ENCODE data around the gene HSD11B2. TPM values are rescaled to one million over a fixed set of nuclear protein-coding genes. Genes with fewer than 3 reads are reported as not detected.

HSD11B2 gene
- total and polyA plus RNA-seq, 4 donors: 0.51 to 6.7 (median 2.2) TPM

DNA sequence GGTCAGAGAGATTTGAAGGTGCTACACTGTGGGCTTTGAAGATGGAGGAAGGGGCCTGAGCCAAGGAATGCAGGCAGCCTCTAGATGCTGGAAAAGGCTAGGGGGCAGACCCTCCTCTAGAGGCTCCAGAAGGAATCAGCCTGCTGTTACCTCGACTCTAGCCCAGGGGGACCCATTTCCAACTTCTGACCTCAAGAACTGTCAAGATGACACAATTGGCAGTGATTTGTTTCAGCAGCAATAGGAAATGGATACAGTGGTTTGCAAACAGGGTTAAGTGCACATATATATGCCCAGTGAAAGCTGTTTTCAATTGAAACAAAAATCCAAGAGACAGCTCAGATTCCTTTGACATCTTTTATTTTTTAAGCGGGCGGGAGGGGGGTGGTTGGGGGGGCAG, 11.0 kb upstream of the HSD11B2 start (continued):
- TF ChIP-seq, protein P1, sequence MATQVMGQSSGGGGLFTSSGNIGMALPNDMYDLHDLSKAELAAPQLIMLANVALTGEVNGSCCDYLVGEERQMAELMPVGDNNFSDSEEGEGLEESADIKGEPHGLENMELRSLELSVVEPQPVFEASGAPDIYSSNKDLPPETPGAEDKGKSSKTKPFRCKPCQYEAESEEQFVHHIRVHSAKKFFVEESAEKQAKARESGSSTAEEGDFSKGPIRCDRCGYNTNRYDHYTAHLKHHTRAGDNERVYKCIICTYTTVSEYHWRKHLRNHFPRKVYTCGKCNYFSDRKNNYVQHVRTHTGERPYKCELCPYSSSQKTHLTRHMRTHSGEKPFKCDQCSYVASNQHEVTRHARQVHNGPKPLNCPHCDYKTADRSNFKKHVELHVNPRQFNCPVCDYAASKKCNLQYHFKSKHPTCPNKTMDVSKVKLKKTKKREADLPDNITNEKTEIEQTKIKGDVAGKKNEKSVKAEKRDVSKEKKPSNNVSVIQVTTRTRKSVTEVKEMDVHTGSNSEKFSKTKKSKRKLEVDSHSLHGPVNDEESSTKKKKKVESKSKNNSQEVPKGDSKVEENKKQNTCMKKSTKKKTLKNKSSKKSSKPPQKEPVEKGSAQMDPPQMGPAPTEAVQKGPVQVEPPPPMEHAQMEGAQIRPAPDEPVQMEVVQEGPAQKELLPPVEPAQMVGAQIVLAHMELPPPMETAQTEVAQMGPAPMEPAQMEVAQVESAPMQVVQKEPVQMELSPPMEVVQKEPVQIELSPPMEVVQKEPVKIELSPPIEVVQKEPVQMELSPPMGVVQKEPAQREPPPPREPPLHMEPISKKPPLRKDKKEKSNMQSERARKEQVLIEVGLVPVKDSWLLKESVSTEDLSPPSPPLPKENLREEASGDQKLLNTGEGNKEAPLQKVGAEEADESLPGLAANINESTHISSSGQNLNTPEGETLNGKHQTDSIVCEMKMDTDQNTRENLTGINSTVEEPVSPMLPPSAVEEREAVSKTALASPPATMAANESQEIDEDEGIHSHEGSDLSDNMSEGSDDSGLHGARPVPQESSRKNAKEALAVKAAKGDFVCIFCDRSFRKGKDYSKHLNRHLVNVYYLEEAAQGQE (IDR thresholded peaks at IDR 0.05): no peak
- no peak for TF ChIP-seq HNF4A (conservative IDR thresholded peaks at IDR 0.05)
- no peak for TF ChIP-seq FOXA1 (IDR thresholded peaks at IDR 0.05)

DNA sequence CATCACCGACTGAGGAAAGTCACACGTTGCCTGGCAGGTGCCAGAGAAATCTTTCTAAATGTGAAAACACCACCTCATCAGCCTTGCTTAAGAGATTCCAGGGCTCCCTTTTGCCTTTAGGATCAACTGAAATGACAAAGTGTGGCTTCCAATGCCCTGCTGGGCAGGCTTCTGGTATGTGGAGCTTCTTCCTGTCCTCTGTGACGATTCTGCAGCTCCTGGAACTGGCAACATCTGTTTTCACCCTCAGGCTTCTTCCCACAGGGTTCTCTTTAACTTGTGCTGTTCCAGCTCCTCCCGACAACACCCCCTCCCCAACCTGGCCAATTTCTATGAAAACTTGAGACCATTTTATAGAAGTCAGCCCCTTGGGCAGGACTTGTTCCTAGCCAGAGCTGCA, 9.9 kb upstream of the HSD11B2 start:
- Histone ChIP-seq H3K4me3 (ENCODE audit: low read depth in 1 of 3, low read length in 3 of 3) (no peak overlapping the region), H3K9me3 (ENCODE audit: control insufficient read depth in 4 of 4, low read length in 3 of 4) (no peaks in the 10 kb centered on the region), H3K9ac (ENCODE audit: low read depth in 1 of 2, low read length in 2 of 2) (no peak overlapping the region), H3K4me1 (ENCODE audit: control insufficient read depth in 4 of 4, insufficient read depth in 4 of 4, low read length in 3 of 4) (peaks cover 0 to 5% (median 4%) of the 10 kb centered on the region in 4 donors), H3K27me3 (ENCODE audit: control insufficient read depth in 4 of 4, insufficient read depth in 4 of 4, low read length in 3 of 4) (peaks cover 0 to 4% (median 0%) of the 10 kb centered on the region in 4 donors), H3K27ac (ENCODE audit: low read depth in 1 of 2, low read length in 2 of 2) (no peak overlapping the region), H3K36me3 (ENCODE audit: control insufficient read depth in 4 of 4, insufficient read depth in 3 of 4, low read depth in 1 of 4, low read length in 3 of 4) (no peaks in the 10 kb centered on the region)
- DNase-seq (ENCODE audit: low spot score): no peak
- TF ChIP-seq, protein P2, sequence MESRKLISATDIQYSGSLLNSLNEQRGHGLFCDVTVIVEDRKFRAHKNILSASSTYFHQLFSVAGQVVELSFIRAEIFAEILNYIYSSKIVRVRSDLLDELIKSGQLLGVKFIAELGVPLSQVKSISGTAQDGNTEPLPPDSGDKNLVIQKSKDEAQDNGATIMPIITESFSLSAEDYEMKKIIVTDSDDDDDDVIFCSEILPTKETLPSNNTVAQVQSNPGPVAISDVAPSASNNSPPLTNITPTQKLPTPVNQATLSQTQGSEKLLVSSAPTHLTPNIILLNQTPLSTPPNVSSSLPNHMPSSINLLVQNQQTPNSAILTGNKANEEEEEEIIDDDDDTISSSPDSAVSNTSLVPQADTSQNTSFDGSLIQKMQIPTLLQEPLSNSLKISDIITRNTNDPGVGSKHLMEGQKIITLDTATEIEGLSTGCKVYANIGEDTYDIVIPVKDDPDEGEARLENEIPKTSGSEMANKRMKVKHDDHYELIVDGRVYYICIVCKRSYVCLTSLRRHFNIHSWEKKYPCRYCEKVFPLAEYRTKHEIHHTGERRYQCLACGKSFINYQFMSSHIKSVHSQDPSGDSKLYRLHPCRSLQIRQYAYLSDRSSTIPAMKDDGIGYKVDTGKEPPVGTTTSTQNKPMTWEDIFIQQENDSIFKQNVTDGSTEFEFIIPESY (IDR thresholded peaks at IDR 0.05): no peak
- TF ChIP-seq, protein P3, sequence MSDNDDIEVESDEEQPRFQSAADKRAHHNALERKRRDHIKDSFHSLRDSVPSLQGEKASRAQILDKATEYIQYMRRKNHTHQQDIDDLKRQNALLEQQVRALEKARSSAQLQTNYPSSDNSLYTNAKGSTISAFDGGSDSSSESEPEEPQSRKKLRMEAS (IDR thresholded peaks at IDR 0.05): no peak
- TF ChIP-seq, protein P1 (IDR thresholded peaks at IDR 0.05): no peak
- TF ChIP-seq, protein P4, sequence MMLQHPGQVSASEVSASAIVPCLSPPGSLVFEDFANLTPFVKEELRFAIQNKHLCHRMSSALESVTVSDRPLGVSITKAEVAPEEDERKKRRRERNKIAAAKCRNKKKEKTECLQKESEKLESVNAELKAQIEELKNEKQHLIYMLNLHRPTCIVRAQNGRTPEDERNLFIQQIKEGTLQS (IDR thresholded peaks at IDR 0.05): no peak
- TF ChIP-seq HNF4G (IDR thresholded peaks at IDR 0.05) (no peak), FOXA1 (IDR thresholded peaks at IDR 0.05) (no peak), EGR1 (IDR thresholded peaks at IDR 0.05; ENCODE audit: low read depth in 2 of 2) (no peak), FOXA2 (IDR thresholded peaks at IDR 0.05) (no peak), YY1 (IDR thresholded peaks at IDR 0.05) (no peak), HNF4A (conservative IDR thresholded peaks at IDR 0.05) (no peak), RAD21 (IDR thresholded peaks at IDR 0.05) (no peak), NR2F2 (IDR thresholded peaks at IDR 0.05) (no peak), JUND (IDR thresholded peaks at IDR 0.05) (no peak), TAF1 (conservative IDR thresholded peaks at IDR 0.05) (no peak), GABPA (IDR thresholded peaks at IDR 0.05 in 1 of 2, conservative IDR thresholded peaks at IDR 0.05 in 1 of 2) (no peak), RXRA (IDR thresholded peaks at IDR 0.05) (no peak)
- 85% methylated on average over 4 of the region's 4 CpGs for WGBS
